Thyroid gland (tissue), 4 donors: Measurements from ENCODE around the gene DMD. TPM values are rescaled to one million over a fixed set of nuclear protein-coding genes. Genes with fewer than 3 reads are reported as not detected.

ENCODE experiments used
- DNase-seq, 2 donors: peaks; one replicate each; pipeline ENCODE4 v3.0.0-alpha.2; 2019
- H3K27ac ChIP-seq, 3 donors: fragments of 200-600 bp; sonication (generic); 1 replicate in 2 of 3; 2 replicates in 1 of 3; pipeline ENCODE4 v1.5.1; 2016 to 2019; ENCODE audit warnings: mild to moderate bottlenecking in 1 of 3, moderate library complexity in 1 of 3
- H3K27me3 ChIP-seq: fragments of 200-600 bp; sonication (generic); one replicate; pipeline ENCODE4 v1.5.1; 2019
- H3K36me3 ChIP-seq, 2 donors: fragments of 200-600 bp; sonication (generic); one replicate each; pipeline ENCODE4 v1.5.1; 2016 to 2019
- H3K4me1 ChIP-seq, 2 donors: fragments of 200-600 bp; sonication (generic); one replicate each; pipeline ENCODE4 v1.5.1; 2017 to 2019
- H3K4me3 ChIP-seq, 3 donors: fragments of 200-600 bp; sonication (generic); replicated peaks in 1 of 3; 1 replicate in 2 of 3; 2 replicates in 1 of 3; pipeline ENCODE4 v1.5.1; 2016; ENCODE audit warnings: mild to moderate bottlenecking in 1 of 3
- H3K9me3 ChIP-seq: fragments of 200-600 bp; sonication (generic); one replicate; pipeline ENCODE4 v1.5.1; 2017
- POLR2A ChIP-seq, 2 donors: fragments of 450-650 bp; IDR thresholded peaks; one replicate each; pipeline ENCODE4 v1.6.1; 2017; ENCODE audit warnings: antibody characterized with exemption in 2 of 2, mild to moderate bottlenecking in 2 of 2, moderate library complexity in 1 of 2
- WGBS, 2 donors: methylation state at CpG; one replicate each; pipeline ENCODE4 v1.1.5; 2017; 5-methylcytosine and 5-hydroxymethylcytosine counted together
- intact Hi-C: fragments of 100-400 bp; cut with DNase I; formaldehyde crosslinking; loops from one replicate; pipeline ENCODE4 v1.15.1; 2023
- total RNA-seq, 4 donors: library from RNA; depleted of rRNA; stranded (reverse); fragments of >200 nt; gene quantifications; one replicate each; pipeline ENCODE4 v1.2.3, GENCODE V29; 2016
- TF ChIP-seq, protein P1 (sequence below), 6 experiments: fragments of 200-600 bp in 3 of 6; fragments of 450-650 bp in 3 of 6; sonication (generic) in 3 of 6; IDR thresholded peaks; one replicate each; pipeline ENCODE4 v1.5.1; 2016 to 2019; ENCODE audit warnings: antibody characterized with exemption in 6 of 6, mild to moderate bottlenecking in 2 of 6, inconsistent platforms in 1 of 6, moderate library complexity in 1 of 6

Gene DMD
- total RNA-seq, 4 donors from 2014 or later = 16.5 to 24.0 (median 21.7) TPM

DNA sequence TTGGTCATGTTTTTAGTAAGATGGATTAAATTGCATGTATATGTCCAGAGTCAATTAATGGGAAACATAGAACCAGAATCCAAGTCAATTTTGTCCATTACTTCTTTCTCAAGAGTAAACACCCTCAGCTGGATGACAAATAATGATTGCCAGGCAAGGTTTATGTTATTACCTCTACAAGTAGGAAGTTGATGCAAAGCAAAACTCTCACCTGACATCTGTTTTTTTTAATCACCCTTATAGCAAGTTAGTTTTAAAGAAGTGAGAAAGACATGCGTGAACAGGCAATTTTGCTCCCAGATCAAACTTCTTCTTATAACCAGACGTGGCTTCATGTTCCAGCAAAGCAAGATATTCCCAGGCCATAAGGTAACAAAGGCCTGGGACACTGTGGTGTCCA is 1791.0 kb downstream of the DMD start:
- intact Hi-C loops = no loop called here
- Histone ChIP-seq H3K27ac (no peak overlapping the region), H3K4me1 (peaks cover 0 to 3% of the 10 kb centered on the region in 2 donors), H3K36me3 (no peaks in the 10 kb centered on the region), H3K4me3 (no peak overlapping the region), H3K27me3 (no peaks in the 10 kb centered on the region), H3K9me3 (no peaks in the 10 kb centered on the region)
- no peak for DNase-seq
- 65 to 96% methylated on average over 2 of the region's 2 CpGs for WGBS, 2 donors
- TF ChIP-seq, protein P1, sequence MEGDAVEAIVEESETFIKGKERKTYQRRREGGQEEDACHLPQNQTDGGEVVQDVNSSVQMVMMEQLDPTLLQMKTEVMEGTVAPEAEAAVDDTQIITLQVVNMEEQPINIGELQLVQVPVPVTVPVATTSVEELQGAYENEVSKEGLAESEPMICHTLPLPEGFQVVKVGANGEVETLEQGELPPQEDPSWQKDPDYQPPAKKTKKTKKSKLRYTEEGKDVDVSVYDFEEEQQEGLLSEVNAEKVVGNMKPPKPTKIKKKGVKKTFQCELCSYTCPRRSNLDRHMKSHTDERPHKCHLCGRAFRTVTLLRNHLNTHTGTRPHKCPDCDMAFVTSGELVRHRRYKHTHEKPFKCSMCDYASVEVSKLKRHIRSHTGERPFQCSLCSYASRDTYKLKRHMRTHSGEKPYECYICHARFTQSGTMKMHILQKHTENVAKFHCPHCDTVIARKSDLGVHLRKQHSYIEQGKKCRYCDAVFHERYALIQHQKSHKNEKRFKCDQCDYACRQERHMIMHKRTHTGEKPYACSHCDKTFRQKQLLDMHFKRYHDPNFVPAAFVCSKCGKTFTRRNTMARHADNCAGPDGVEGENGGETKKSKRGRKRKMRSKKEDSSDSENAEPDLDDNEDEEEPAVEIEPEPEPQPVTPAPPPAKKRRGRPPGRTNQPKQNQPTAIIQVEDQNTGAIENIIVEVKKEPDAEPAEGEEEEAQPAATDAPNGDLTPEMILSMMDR (IDR thresholded peaks at IDR 0.05) = no peak
- TF ChIP-seq POLR2A (IDR thresholded peaks at IDR 0.05) = no peak

DNA sequence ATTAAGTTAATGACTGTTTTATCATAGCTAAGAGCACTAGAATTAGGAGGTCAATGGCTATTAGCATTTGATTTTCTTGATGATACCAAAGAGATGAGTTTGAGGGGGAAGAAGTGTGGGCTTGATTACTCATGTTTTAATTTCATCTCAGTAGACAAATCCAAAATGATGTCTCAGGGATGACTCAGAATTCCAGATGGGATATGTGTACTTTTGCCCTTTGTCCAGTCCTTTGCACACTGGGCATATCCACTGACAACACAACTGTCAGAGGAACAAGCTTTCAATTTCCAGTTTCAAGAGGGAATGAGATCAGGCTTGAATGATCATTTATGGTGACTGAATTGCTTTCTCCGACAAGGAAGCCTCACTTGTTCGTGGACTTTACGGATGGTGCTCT is 1814.2 kb downstream of the DMD start:
- DNase-seq = no peak
- no peaks in the 10 kb centered on the region for H3K27me3 ChIP-seq
- H3K4me1 ChIP-seq = no peaks in the 10 kb centered on the region
- H3K9me3 ChIP-seq = no peaks in the 10 kb centered on the region
- no peak overlapping the region for H3K27ac ChIP-seq
- no peak for TF ChIP-seq POLR2A (IDR thresholded peaks at IDR 0.05)
- TF ChIP-seq, protein P1 (IDR thresholded peaks at IDR 0.05) = no peak
- no peak overlapping the region for H3K4me3 ChIP-seq
- WGBS, 2 donors = 94 to 95% methylated on average over 3 of the region's 3 CpGs
- H3K36me3 ChIP-seq = no peaks in the 10 kb centered on the region
- intact Hi-C loops = no loop called here

DNA sequence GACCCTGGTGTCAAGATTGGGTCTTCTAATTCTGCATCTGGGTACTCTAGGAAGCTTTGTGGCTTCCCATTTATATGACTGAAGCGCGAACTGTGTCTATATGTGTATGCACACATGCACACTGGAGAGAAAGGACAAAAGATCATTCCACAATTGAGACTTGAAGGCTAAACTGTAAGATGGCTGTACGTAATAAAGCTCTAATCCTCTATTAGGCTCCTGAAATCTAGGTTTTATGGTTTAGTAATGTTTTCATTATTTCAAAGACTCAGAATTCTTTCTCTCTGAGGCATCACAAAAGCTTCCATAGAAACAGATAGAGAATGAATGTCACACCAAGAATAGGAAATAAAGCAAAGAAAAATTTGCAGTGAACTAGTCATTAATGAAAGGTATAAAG is 1818.8 kb downstream of the DMD start:
- no peak for DNase-seq
- intact Hi-C loops = no loop called here
- H3K36me3 ChIP-seq = no peaks in the 10 kb centered on the region
- WGBS, 2 donors = 97 to 98% methylated on average over 3 of the region's 3 CpGs
- H3K27ac ChIP-seq = no peak overlapping the region
- no peaks in the 10 kb centered on the region for H3K27me3 ChIP-seq
- H3K9me3 ChIP-seq = no peaks in the 10 kb centered on the region
- no peaks in the 10 kb centered on the region for H3K4me1 ChIP-seq
- no peak overlapping the region for H3K4me3 ChIP-seq
- no peak for TF ChIP-seq POLR2A (IDR thresholded peaks at IDR 0.05)
- TF ChIP-seq, protein P1 (IDR thresholded peaks at IDR 0.05) = no peak

DNA sequence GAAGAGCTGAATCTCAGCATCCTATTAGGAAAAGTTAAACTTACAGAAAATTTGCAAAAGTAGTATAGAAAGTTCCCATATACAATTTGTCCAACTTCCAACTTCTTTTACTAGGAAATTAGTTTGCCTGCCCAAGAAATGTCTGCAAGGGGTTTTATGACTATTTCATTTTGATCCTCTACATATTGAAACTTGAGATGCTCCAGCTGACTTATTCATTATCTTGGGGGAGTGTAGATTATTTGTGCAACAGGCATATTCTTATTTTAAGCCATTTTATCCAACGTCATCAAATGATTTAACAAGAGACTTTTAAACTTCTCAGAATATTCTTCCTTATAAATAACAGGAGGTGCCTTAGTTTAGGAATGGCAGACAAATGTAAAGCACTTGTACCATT is 1822.4 kb downstream of the DMD start:
- WGBS, 2 donors = 81 to 85% methylated on average over 1 of the region's 1 CpG
- H3K9me3 ChIP-seq = no peaks in the 10 kb centered on the region
- no peak for DNase-seq
- no peaks in the 10 kb centered on the region for H3K4me1 ChIP-seq
- no peaks in the 10 kb centered on the region for H3K27me3 ChIP-seq
- H3K4me3 ChIP-seq = no peak overlapping the region
- TF ChIP-seq, protein P1 (IDR thresholded peaks at IDR 0.05) = no peak
- no peak overlapping the region for H3K27ac ChIP-seq
- intact Hi-C loops = no loop called here
- no peaks in the 10 kb centered on the region for H3K36me3 ChIP-seq

DNA sequence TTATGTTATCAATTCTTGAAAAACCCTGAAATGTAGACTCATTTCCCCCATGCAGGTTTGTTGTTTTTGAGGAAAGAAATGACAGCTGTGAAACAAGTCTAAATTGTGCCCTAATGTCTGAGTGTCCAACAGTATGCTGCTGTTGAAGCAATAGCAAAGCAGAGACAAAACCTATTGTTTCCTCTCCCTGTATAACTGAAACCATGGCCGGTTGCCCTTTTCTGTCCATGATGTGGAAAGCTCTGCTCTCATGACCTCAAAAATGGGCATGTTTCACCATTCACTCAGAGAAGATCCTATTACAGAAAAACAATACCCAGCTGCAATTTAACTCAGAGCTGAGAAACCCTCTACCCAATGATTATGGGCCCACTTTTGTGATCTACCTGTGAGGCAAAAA is 1826.9 kb downstream of the DMD start:
- WGBS, 2 donors = 83 to 86% methylated on average over 1 of the region's 1 CpG
- Histone ChIP-seq H3K9me3 (no peaks in the 10 kb centered on the region), H3K27me3 (no peaks in the 10 kb centered on the region), H3K36me3 (no peaks in the 10 kb centered on the region), H3K4me1 (no peaks in the 10 kb centered on the region), H3K27ac (no peak overlapping the region), H3K4me3 (no peak overlapping the region)
- DNase-seq = no peak
- intact Hi-C loops = no loop called here
- TF ChIP-seq POLR2A (IDR thresholded peaks at IDR 0.05) = no peak
- TF ChIP-seq, protein P1 (IDR thresholded peaks at IDR 0.05) = no peak
